ENCODE results near the gene PMP22. TPM values are rescaled to one million over a fixed set of nuclear protein-coding genes. Genes with fewer than 3 reads are reported as not detected.

The PMP22 gene
- total RNA-seq, 2 donors from 2014 or later, result 192 to 207 TPM

- no peaks in the 10 kb centered on the region for H3K4me1 ChIP-seq (ENCODE audit: control insufficient read depth in 1 of 2, low read depth in 2 of 2)
- no peak for TF ChIP-seq CTCF (IDR thresholded peaks at IDR 0.05)
- H3K4me3 ChIP-seq, result no peak overlapping the region
- no peak for ATAC-seq (ENCODE audit: insufficient number of reproducible peaks, low FRiP score, low read depth)
- no peaks in the 10 kb centered on the region for H3K27me3 ChIP-seq (replicated peaks; ENCODE audit: insufficient read depth)
- H3K36me3 ChIP-seq, result no peaks in the 10 kb centered on the region
- no peak overlapping the region for H3K27ac ChIP-seq
- H3K9me3 ChIP-seq, result no peaks in the 10 kb centered on the region
- DNase-seq (ENCODE audit: low spot score), result no peak
Observed at GRCh38 chr17:15270628-15271381, 5.7 kb upstream of the PMP22 start.

DNA sequence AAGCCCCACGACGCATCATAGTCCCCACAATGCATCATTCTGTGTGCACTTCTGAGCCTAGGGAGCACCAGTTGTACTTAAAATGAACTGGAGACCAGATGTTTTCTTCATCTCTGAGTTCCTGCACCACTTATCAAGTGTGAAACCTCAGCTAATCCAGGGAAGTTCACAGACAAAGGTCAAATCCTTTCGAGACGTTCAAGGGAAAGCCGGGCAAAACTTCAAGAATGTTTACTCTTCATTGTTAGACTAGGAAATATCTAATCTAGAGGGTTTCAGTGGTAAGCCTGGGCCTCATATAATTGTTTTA lies 4.6 kb upstream of the PMP22 start:
- ATAC-seq (ENCODE audit: insufficient number of reproducible peaks, low FRiP score, low read depth), result no peak
- TF ChIP-seq CTCF (IDR thresholded peaks at IDR 0.05), result no peak
- no peaks in the 10 kb centered on the region for H3K27me3 ChIP-seq (replicated peaks; ENCODE audit: insufficient read depth)

DNA sequence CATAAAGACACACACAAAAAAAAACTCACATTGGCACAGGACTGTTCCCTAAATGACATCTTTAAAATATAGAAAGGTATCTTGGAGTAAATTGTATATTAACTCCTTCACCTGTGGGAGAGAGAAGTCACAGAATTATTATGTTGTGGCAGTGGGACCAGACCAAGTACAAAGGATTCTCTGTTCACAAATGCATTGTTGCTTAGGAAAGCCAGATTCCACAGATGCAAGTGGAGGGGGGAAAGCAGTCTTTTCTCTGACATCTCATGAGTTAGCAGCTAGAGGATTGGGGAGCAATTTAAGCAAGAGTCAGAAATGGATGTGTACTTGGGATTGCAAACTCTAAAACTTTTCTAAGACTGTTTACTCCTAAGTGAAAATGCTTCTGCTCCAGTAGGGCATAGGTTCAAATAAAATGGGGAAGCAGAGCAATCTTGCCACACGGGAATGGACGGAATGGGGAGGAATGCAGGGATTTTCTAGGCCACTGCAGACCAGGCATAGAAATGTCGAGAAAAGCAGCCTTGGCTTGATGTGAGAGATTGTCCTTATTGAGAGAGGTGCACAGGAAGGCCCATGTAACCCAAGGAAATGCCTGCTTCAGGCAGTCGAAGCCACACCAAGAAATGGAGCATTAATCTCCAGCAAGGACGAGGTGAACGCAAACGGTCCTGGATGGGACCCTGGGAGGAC lies 4.1 kb upstream of the PMP22 start:
- no peak for TF ChIP-seq CTCF (IDR thresholded peaks at IDR 0.05)
- Histone ChIP-seq H3K27ac (no peak overlapping the region), H3K36me3 (no peaks in the 10 kb centered on the region), H3K4me1 (ENCODE audit: control insufficient read depth in 1 of 2, low read depth in 2 of 2) (peaks cover 0 to 15% of the 10 kb centered on the region in 2 donors), H3K4me3 (no peak overlapping the region), H3K9me3 (no peaks in the 10 kb centered on the region), H3K27me3 (replicated peaks; ENCODE audit: insufficient read depth) (no peaks in the 10 kb centered on the region)
- ATAC-seq (ENCODE audit: insufficient number of reproducible peaks, low FRiP score, low read depth), result no peak
- no peak for DNase-seq (ENCODE audit: low spot score)

More for the DNA sequence above, 4.6 kb upstream of the PMP22 start:
- Histone ChIP-seq H3K27ac (no peak overlapping the region), H3K4me3 (no peak overlapping the region), H3K9me3 (no peaks in the 10 kb centered on the region), H3K36me3 (no peaks in the 10 kb centered on the region), H3K4me1 (ENCODE audit: control insufficient read depth in 1 of 2, low read depth in 2 of 2) (peaks cover 0 to 10% of the 10 kb centered on the region in 2 donors)
- no peak for DNase-seq (ENCODE audit: low spot score)

- Histone ChIP-seq H3K9me3 (no peaks in the 10 kb centered on the region), H3K27me3 (replicated peaks; ENCODE audit: insufficient read depth) (no peaks in the 10 kb centered on the region), H3K27ac (no peak overlapping the region), H3K4me3 (no peak overlapping the region), H3K4me1 (ENCODE audit: control insufficient read depth in 1 of 2, low read depth in 2 of 2) (peaks cover 0 to 20% of the 10 kb centered on the region in 2 donors), H3K36me3 (no peaks in the 10 kb centered on the region)
- no peak for ATAC-seq (ENCODE audit: insufficient number of reproducible peaks, low FRiP score, low read depth)
- no peak for DNase-seq (ENCODE audit: low spot score)
- TF ChIP-seq CTCF (IDR thresholded peaks at IDR 0.05), result no peak
Observed at GRCh38 chr17:15268461-15268860, 3.3 kb upstream of the PMP22 start.

DNA sequence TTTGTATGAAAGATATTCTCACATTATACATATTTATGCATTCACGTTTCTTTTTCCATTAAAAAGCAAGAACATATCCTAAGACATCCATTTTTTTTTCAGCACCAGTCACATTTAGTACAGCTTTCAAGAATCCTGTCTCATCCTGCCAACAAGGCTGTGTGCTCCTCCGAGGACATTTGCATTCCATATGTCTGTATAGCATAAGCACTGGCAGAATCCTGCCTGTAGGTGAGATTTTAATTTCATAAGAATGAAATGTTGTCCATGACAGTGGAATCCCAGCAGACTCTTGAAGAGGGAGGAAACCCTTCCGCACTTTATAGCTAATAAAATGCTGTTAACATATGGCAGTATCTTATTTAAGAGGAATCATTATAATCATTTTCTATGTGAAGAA lies 2.9 kb upstream of the PMP22 start:
- H3K9me3 ChIP-seq, result no peaks in the 10 kb centered on the region
- H3K4me1 ChIP-seq (ENCODE audit: control insufficient read depth in 1 of 2, low read depth in 2 of 2), result peaks cover 0 to 21% of the 10 kb centered on the region in 2 donors
- no peak overlapping the region for H3K4me3 ChIP-seq
- no peak for DNase-seq (ENCODE audit: low spot score)
- TF ChIP-seq CTCF (IDR thresholded peaks at IDR 0.05), result no peak
- H3K27me3 ChIP-seq (replicated peaks; ENCODE audit: insufficient read depth), result no peaks in the 10 kb centered on the region
- no peak overlapping the region for H3K27ac ChIP-seq
- H3K36me3 ChIP-seq, result no peaks in the 10 kb centered on the region
- ATAC-seq (ENCODE audit: insufficient number of reproducible peaks, low FRiP score, low read depth), result no peak
